Middle frontal gyrus (tissue), 1 donor: ENCODE results near the gene TRAPPC6A.

Experiments used
- DNase-seq: peaks from one replicate; pipeline ENCODE4 v3.0.0-alpha.2; 2015; ENCODE audit warnings: low spot score; ENCODE audit errors: extremely low spot score

TRAPPC6A gene

GRCh38 chr19:45163751-45164460 lies 14.1 kb downstream of the TRAPPC6A start:
- no peak for DNase-seq

GRCh38 chr19:45163156-45163555 lies 14.9 kb downstream of the TRAPPC6A start:
- DNase-seq = no peak

GRCh38 chr19:45162608-45163143 lies 15.4 kb downstream of the TRAPPC6A start:
- no peak for DNase-seq

GRCh38 chr19:45161738-45162607 lies 16.1 kb downstream of the TRAPPC6A start:
- no peak for DNase-seq

- DNase-seq = no peak
Measured at GRCh38 chr19:45160870-45161737, 16.9 kb downstream of the TRAPPC6A start, which contains the start of gene NKPD1. Gene NKPD1, minus strand, starts transcription at chr19:45160982. Its CDS starts 832 bp downstream, at chr19:45160150.

- DNase-seq = no peak
Measured at GRCh38 chr19:45159971-45160324, 18.1 kb downstream of the TRAPPC6A start.

GRCh38 chr19:45159210-45159970 lies 18.6 kb downstream of the TRAPPC6A start:
- no peak for DNase-seq

GRCh38 chr19:45158503-45159209 lies 19.4 kb downstream of the TRAPPC6A start:
- DNase-seq = no peak

- no peak for DNase-seq
Measured at GRCh38 chr19:45156751-45157150, 21.3 kb downstream of the TRAPPC6A start.

GRCh38 chr19:45156011-45156630 lies 21.9 kb downstream of the TRAPPC6A start:
- no peak for DNase-seq

- DNase-seq = no peak
Measured at GRCh38 chr19:45154064-45154827, 23.8 kb downstream of the TRAPPC6A start.

GRCh38 chr19:45153339-45154063 lies 24.5 kb downstream of the TRAPPC6A start:
- DNase-seq = peak; percentile 25

- no peak for DNase-seq
Measured at GRCh38 chr19:45152504-45153338, 25.3 kb downstream of the TRAPPC6A start.

GRCh38 chr19:45151821-45152503 lies 26.1 kb downstream of the TRAPPC6A start:
- DNase-seq = no peak

GRCh38 chr19:45151320-45151719 lies 26.7 kb downstream of the TRAPPC6A start:
- DNase-seq = no peak

GRCh38 chr19:45150751-45151281 lies 27.2 kb downstream of the TRAPPC6A start:
- no peak for DNase-seq
